HG03521 (cell line): ENCODE measurements around the gene SCNN1B.
"Not testable (repeated sequence)": the region's sequence is repeated elsewhere in the genome, so short reads cannot be mapped to it uniquely, and the experiment has no call there.

ENCODE experiments used
- ATAC-seq: cut with Tn5 transposase; IDR thresholded peaks from one replicate; pipeline ENCODE4 v1.9.1; 2021; ENCODE audit warnings: mild to moderate bottlenecking, moderate library complexity; ENCODE audit not compliant: unreplicated experiment

SCNN1B gene

GRCh38 chr16:23288726-23289512 lies 13.2 kb upstream of the SCNN1B start:
- ATAC-seq: no peak

GRCh38 chr16:23290189-23291062 lies 11.7 kb upstream of the SCNN1B start:
- no peak for ATAC-seq

GRCh38 chr16:23293016-23293415 lies 9.1 kb upstream of the SCNN1B start:
- ATAC-seq: no peak

- ATAC-seq: no peak
These were observed 7.8 kb upstream of the SCNN1B start for GRCh38 chr16:23294260-23294659.

- ATAC-seq: no peak
These were observed 5.1 kb upstream of the SCNN1B start for GRCh38 chr16:23296994-23297393.

- no peak for ATAC-seq
These were observed 3.7 kb upstream of the SCNN1B start for GRCh38 chr16:23298290-23298915.

GRCh38 chr16:23299815-23300214 lies 2.3 kb upstream of the SCNN1B start:
- ATAC-seq: not testable (repeated sequence)

GRCh38 chr16:23301251-23302044 lies 654 bp upstream of the SCNN1B start:
- no peak for ATAC-seq

GRCh38 chr16:23303685-23304084 lies 1.6 kb downstream of the SCNN1B start:
- ATAC-seq: no peak

GRCh38 chr16:23304620-23305019 lies 2.5 kb downstream of the SCNN1B start:
- no peak for ATAC-seq

GRCh38 chr16:23306199-23307100 lies 4.3 kb downstream of the SCNN1B start:
- no peak for ATAC-seq

GRCh38 chr16:23310217-23310616 lies 8.1 kb downstream of the SCNN1B start:
- no peak for ATAC-seq

- no peak for ATAC-seq
These were observed 8.6 kb downstream of the SCNN1B start for GRCh38 chr16:23310744-23311143.

- no peak for ATAC-seq
These were observed 14.1 kb downstream of the SCNN1B start for GRCh38 chr16:23316232-23316631.

GRCh38 chr16:23316634-23317265 lies 14.6 kb downstream of the SCNN1B start:
- ATAC-seq: no peak

GRCh38 chr16:23317266-23317661 lies 15.2 kb downstream of the SCNN1B start:
- no peak for ATAC-seq

GRCh38 chr16:23317751-23318150 lies 15.6 kb downstream of the SCNN1B start:
- ATAC-seq: no peak

- no peak for ATAC-seq
These were observed 16.5 kb downstream of the SCNN1B start for GRCh38 chr16:23318639-23319038.
